T-cell (primary cell): Measurements from ENCODE around the gene GMPPA. TPM values are rescaled to one million over a fixed set of nuclear protein-coding genes. Genes with fewer than 3 reads are reported as not detected.

Experiments
- ATAC-seq, 4 experiments: fragments of 200-7000 bp in 3 of 4; fragments of 150-1000 bp in 1 of 4; cut with Tn5 transposase; replicated peaks in 1 of 4; 1 replicate in 3 of 4; 2 replicates in 1 of 4; pipeline ENCODE4 v1.10.0; 2021; ENCODE audit warnings: moderate library complexity in 3 of 4, mild to moderate bottlenecking in 2 of 4, moderate number of reproducible peaks in 1 of 4
- CTCF ChIA-PET, 2 donors: fragments of 300-600 bp; sonication (Branson Sonifier 250); formaldehyde crosslinking; loops; one replicate each; lab custom pipeline; 2022; ENCODE audit warnings: antibody characterized with exemption in 2 of 2; lab: Charles Lee
- POLR2A ChIA-PET, 2 donors: fragments of 300-600 bp; sonication (Branson Sonifier 250); formaldehyde crosslinking; loops; one replicate each; lab custom pipeline; 2022; ENCODE audit warnings: antibody characterized with exemption in 2 of 2; lab: Charles Lee
- DNase-seq, 35 experiments: peaks; one replicate each; pipeline versions ENCODE4 v3.0.0 to v3.0.0-alpha.2; 2013 to 2023
- H3K27ac ChIP-seq: one replicate; pipeline ENCODE4 v1.5.1; 2013; ENCODE audit warnings: low read length
- H3K27me3 ChIP-seq, 2 experiments: replicated peaks in 1 of 2; 1 replicate in 1 of 2; 2 replicates in 1 of 2; pipeline versions ENCODE4 v1.6.1 to v1.7.0; 2013; ENCODE audit warnings: low read length in 1 of 2, mixed read lengths in 1 of 2; ENCODE audit not compliant: control insufficient read depth in 2 of 2, insufficient read depth in 2 of 2; ENCODE audit errors: extremely low read depth in 1 of 2
- H3K36me3 ChIP-seq, 2 donors: 1 replicate in 1 of 2; 2 replicates in 1 of 2; pipeline versions ENCODE4 v1.6.1 to v1.7.0; 2013; ENCODE audit warnings: low read length in 1 of 2; ENCODE audit not compliant: control insufficient read depth in 2 of 2, insufficient read depth in 1 of 2; ENCODE audit errors: extremely low read depth in 1 of 2
- H3K4me1 ChIP-seq, 2 experiments: 1 replicate in 1 of 2; 2 replicates in 1 of 2; pipeline versions ENCODE4 v1.6.1 to v1.7.0; 2013; ENCODE audit warnings: low read length in 2 of 2, mixed read lengths in 1 of 2; ENCODE audit not compliant: insufficient read depth in 2 of 2, control insufficient read depth in 1 of 2; ENCODE audit errors: extremely low read depth in 1 of 2
- H3K4me3 ChIP-seq, 2 donors: 1 replicate in 1 of 2; 2 replicates in 1 of 2; pipeline versions ENCODE4 v1.5.1 to v1.7.0; 2013; ENCODE audit warnings: mild to moderate bottlenecking in 2 of 2, low read length in 1 of 2, moderate library complexity in 1 of 2; ENCODE audit not compliant: control insufficient read depth in 1 of 2; ENCODE audit errors: extremely low read depth in 1 of 2
- H3K9me3 ChIP-seq: 2 replicates; pipeline ENCODE4 v1.7.0; 2013
- H3K27ac Mint-ChIP-seq, 2 donors: one replicate each; pipeline ENCODE4 v1.8.0; 2020 to 2021; ENCODE audit warnings: mild to moderate bottlenecking in 2 of 2, mixed read lengths in 2 of 2
- H3K27me3 Mint-ChIP-seq, 2 donors: one replicate each; pipeline ENCODE4 v1.8.0; 2021 to 2022; ENCODE audit warnings: mixed read lengths in 2 of 2
- H3K36me3 Mint-ChIP-seq: one replicate; pipeline ENCODE4 v1.8.0; 2021; ENCODE audit warnings: mixed read lengths
- H3K4me1 Mint-ChIP-seq, 3 donors: one replicate each; pipeline ENCODE4 v1.8.0; 2020 to 2022; ENCODE audit warnings: mixed read lengths in 3 of 3, mild to moderate bottlenecking in 1 of 3
- H3K4me3 Mint-ChIP-seq, 3 donors: one replicate each; pipeline ENCODE4 v1.8.0; 2020 to 2022; ENCODE audit warnings: mild to moderate bottlenecking in 3 of 3, mixed read lengths in 3 of 3, moderate library complexity in 3 of 3
- H3K9me3 Mint-ChIP-seq, 3 donors: one replicate each; pipeline ENCODE4 v1.8.0; 2020 to 2022; ENCODE audit warnings: mixed read lengths in 3 of 3
- WGBS: methylation state at CpG from one replicate; pipeline ENCODE4 v1.1.5; 2013; ENCODE audit warnings: missing lambda C conversion rate; ENCODE audit not compliant: insufficient coverage; 5-methylcytosine and 5-hydroxymethylcytosine counted together
- total RNA-seq, 35 experiments: library from RNA in 6 of 35; stranded (reverse) in 6 of 35; fragments of 120-200 nt in 1 of 35; gene quantifications; one replicate each; pipeline versions ENCODE4 v1.2.1 to v1.2.4 and lab custom pipeline; 2013 to 2026

The GMPPA gene
- total RNA-seq, 5 donors from 2014 or later (not counting 1 experiment from before 2014, with no cell fraction given) = 20.6 to 47.7 (median 41.3) TPM

DNA sequence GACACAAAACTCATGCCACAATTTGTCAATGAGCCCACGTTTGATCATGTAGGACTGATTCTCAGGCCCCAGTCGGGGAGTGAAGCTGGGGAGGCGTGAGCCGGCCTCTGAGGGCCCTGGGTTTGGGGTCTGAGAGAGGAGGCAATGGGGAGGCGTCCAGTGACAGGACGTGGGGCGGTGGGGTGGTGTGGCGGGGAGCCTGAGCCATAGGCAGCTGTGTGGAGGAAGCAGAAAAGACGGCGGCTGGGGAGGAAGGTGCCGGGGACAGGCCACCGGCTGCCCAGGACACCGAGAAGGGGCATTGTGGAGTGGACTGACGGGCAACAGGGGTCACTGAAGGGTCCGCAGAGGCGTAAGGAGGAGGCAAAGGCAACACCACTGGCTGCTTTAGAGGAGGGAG is 37.7 kb downstream of the GMPPA start:
- ChIA-PET POLR2A (no interaction called here), CTCF (interaction anchor here in 1 of 2 donors (0.5 kb wide), 1 partner anchor 206 kb away, joined by 3 read pairs; no protein-coding TSS in a partner anchor)
- no peaks in the 10 kb centered on the region for H3K9me3 ChIP-seq
- Mint-ChIP-seq H3K27me3 (peaks cover 6 to 14% of the 10 kb centered on the region in 2 donors), H3K4me1 (peaks cover 0 to 5% (median 4%) of the 10 kb centered on the region in 3 donors), H3K27ac (no peak overlapping the region), H3K36me3 (no peaks in the 10 kb centered on the region), H3K4me3 (no peak overlapping the region), H3K9me3 (no peaks in the 10 kb centered on the region)
- DNase-seq = no peak
- H3K4me1 ChIP-seq = peaks cover 0 to 6% of the 10 kb centered on the region in 2 experiments
- no peak overlapping the region for H3K4me3 ChIP-seq
- 82% methylated on average over 13 of the region's 16 CpGs for WGBS
- H3K27me3 ChIP-seq = peaks cover 0 to 50% of the 10 kb centered on the region in 2 experiments
- no peak overlapping the region for H3K27ac ChIP-seq
- ATAC-seq = no peak
- H3K36me3 ChIP-seq = peaks cover 0 to 12% of the 10 kb centered on the region in 2 donors

DNA sequence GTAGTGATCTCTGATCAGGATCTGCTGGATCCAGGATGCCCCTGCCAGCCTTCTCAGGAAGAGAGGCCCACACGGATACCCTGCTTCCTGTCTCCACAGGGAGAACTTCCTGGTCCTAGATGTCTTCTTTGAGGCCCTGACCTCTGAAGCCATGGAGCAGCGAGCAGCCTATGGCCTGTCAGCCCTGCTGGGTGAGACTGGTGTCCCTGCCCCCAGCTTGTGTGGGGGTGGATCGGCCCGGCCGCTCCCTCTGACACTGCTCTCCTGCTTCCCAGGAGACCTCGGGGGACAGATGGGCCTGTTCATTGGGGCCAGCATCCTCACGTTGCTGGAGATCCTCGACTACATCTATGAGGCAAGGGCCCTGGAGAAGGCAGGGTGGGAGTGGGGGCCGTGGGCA is 38.3 kb downstream of the GMPPA start:
- Histone ChIP-seq H3K4me3 (no peak overlapping the region), H3K4me1 (peaks cover under 1 to 11% of the 10 kb centered on the region in 2 experiments), H3K27me3 (peaks cover 0 to 45% of the 10 kb centered on the region in 2 experiments), H3K27ac (no peak overlapping the region), H3K36me3 (peaks cover 0 to 12% of the 10 kb centered on the region in 2 donors), H3K9me3 (no peaks in the 10 kb centered on the region)
- POLR2A ChIA-PET = no interaction called here
- ATAC-seq (no peak), DNase-seq (no peak)
- WGBS = 82% methylated on average over 8 of the region's 9 CpGs
- Mint-ChIP-seq H3K4me3 (no peak overlapping the region), H3K4me1 (peaks cover 4 to 9% (median 9%) of the 10 kb centered on the region in 3 donors), H3K27ac (no peak overlapping the region), H3K9me3 (no peaks in the 10 kb centered on the region), H3K36me3 (no peaks in the 10 kb centered on the region), H3K27me3 (peaks cover 5 to 11% of the 10 kb centered on the region in 2 donors)
- CTCF ChIA-PET = interaction anchor here (0.5 to 1.0 kb wide), 2 partner anchors 135 to 206 kb away, joined by 3 to 4 read pairs; no protein-coding TSS in a partner anchor

DNA sequence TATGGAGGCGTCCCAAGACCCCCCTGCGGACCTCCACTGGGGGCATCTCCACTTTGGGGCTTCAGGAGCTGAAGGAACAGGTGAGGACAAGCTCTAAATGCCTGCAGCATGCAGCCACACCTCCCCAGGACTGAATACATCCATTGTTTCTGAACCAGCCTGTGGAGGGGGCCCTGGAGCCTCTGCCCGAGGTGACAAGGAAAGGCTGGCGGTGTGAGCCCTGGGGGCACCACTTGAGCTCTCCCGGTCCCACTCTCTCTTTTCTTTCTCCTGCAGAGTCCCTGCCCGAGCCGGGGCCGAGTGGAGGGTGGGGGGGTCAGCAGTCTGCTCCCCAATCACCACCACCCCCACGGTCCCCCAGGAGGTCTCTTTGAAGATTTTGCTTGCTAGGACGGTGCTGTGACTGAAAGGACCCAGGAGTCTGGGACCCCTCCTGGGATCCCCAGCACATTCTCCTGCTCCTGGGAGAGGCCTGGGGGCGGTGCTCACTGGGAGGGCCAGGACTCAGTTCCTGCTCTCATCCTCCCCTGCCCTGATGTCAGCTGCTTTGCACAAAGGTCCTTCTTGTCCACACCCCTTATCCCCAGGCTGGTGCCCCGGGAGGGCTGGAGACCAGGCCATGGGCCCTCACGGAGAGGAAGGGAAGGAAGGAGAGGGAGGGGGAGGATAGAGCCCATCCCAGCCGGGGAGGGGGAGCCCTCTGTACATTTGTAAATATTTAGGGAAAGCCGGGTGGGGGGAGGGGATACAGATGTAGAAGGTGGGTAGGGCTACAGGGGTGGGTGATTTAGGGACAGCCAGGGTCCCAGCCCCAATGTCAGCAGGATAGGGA is 39.2 kb downstream of the GMPPA start:
- Mint-ChIP-seq H3K9me3 (no peaks in the 10 kb centered on the region), H3K4me3 (no peak overlapping the region), H3K36me3 (no peaks in the 10 kb centered on the region), H3K27me3 (peaks cover 0 to 11% of the 10 kb centered on the region in 2 donors), H3K4me1 (peaks cover 13 to 18% (median 17%) of the 10 kb centered on the region in 3 donors), H3K27ac (no peak overlapping the region)
- ChIA-PET POLR2A (no interaction called here), CTCF (interaction anchor here (0.5 to 1.2 kb wide), 4 partner anchors 10 to 152 kb away, joined by 3 to 4 read pairs (median 4); no protein-coding TSS in a partner anchor)
- whole genome bisulfite sequencing = 79% methylated on average over 5 of the region's 15 CpGs
- Histone ChIP-seq H3K4me3 (no peak overlapping the region), H3K36me3 (peaks cover 0 to 12% of the 10 kb centered on the region in 2 donors), H3K4me1 (peaks cover 10 to 20% of the 10 kb centered on the region in 2 experiments), H3K27ac (no peak overlapping the region), H3K9me3 (no peaks in the 10 kb centered on the region), H3K27me3 (peaks cover 0 to 39% of the 10 kb centered on the region in 2 experiments)
- ATAC-seq (no peak), DNase-seq (no peak)

DNA sequence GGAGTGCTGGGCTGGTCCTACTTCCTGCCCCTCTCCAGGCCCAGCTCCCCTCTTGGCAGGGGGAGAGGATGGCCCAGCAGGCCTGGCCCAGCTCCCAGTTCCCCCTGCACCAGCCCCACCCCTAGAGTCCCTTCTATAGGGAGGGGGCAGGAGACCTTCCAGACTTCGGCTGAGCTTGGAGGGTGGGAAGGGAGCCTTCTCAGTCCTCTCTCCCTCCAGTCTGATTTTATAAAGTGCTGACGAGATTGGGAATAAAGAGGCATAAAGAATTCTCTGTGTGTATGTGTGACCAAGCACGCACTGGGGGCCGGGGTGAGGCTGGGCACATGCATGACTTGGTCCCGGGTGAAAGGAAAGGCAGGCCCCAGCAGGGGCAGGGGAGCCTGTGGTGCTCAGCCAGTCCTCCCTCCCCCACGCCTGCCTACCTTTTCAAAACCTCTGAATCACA is 39.8 kb downstream of the GMPPA start:
- Histone ChIP-seq H3K4me3 (no peak overlapping the region), H3K27me3 (peaks cover 0 to 35% of the 10 kb centered on the region in 2 experiments), H3K4me1 (peaks cover 10 to 22% of the 10 kb centered on the region in 2 experiments), H3K27ac (no peak overlapping the region), H3K9me3 (no peaks in the 10 kb centered on the region), H3K36me3 (peaks cover 0 to 12% of the 10 kb centered on the region in 2 donors)
- DNase-seq (no peak), ATAC-seq (no peak)
- no peaks in the 10 kb centered on the region for H3K9me3 Mint-ChIP-seq
- no peak overlapping the region for H3K4me3 Mint-ChIP-seq
- ChIA-PET POLR2A (no interaction called here), CTCF (interaction anchor here (0.6 to 1.2 kb wide), 4 partner anchors 9 to 151 kb away, joined by 3 to 4 read pairs (median 3); no protein-coding TSS in a partner anchor)
- peaks cover 14 to 18% (median 17%) of the 10 kb centered on the region in 3 donors for H3K4me1 Mint-ChIP-seq
- H3K27me3 Mint-ChIP-seq = peaks cover 0 to 7% of the 10 kb centered on the region in 2 donors
- no peak overlapping the region for H3K27ac Mint-ChIP-seq
- WGBS = 100% methylated on average over 1 of the region's 6 CpGs
- H3K36me3 Mint-ChIP-seq = no peaks in the 10 kb centered on the region

DNA sequence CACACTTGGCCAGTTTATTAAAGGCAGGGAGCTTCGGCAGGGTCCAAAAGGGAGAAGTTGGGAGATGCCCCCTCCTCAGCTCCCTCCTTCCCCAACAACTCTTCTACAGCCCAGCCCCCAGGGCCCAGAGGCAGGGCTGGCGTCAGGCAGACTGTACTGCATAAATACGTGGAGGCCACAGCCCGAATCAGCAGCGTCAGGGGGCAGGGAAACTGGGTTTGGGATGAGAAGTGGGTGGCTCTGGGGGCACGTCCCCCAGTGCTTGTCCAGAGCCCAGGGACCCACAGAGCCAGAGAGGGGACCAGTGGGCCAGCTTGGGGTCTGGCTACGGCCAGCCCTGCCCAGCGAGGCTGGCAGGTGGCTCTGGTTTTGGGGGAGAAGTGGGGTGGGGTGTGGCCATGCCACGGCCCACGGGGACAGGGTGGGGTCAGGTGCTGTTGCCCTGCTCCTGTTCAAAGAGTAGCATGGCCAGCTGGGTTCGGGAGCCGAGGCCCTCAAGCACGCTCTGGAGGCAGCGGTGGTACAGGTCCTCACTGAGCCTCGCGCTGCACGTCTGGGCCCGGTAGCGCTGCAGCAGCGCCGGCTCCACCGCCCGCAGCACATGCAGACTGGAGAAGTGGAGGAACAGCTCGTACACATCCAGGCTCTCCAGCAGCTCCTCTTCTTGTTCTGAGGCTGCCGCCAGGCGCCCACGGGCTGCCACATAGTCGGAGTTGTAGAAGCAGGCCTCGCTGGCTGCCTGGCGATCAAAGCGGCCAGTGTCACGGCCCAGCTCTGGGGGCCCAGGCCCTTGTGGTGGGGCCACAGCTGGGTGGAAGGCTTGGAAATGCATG is 40.5 kb downstream of the GMPPA start:
- POLR2A ChIA-PET = no interaction called here

More for the DNA sequence above, 40.5 kb downstream of the GMPPA start:
- Mint-ChIP-seq H3K9me3 (no peaks in the 10 kb centered on the region), H3K27me3 (peaks cover 0 to 3% of the 10 kb centered on the region in 2 donors), H3K36me3 (no peaks in the 10 kb centered on the region), H3K27ac (no peak overlapping the region), H3K4me3 (no peak overlapping the region), H3K4me1 (peaks cover 15 to 19% (median 19%) of the 10 kb centered on the region in 3 donors)
- WGBS = 91% methylated on average over 26 of the region's 32 CpGs
- H3K27ac ChIP-seq = no peak overlapping the region
- no peak overlapping the region for H3K4me3 ChIP-seq
- H3K36me3 ChIP-seq = peaks cover 0 to 12% of the 10 kb centered on the region in 2 donors
- ATAC-seq (no peak), DNase-seq (no peak)
- peaks cover 10 to 28% of the 10 kb centered on the region in 2 experiments for H3K4me1 ChIP-seq
- peaks cover 0 to 34% of the 10 kb centered on the region in 2 experiments for H3K27me3 ChIP-seq
- CTCF ChIA-PET = interaction anchor here (0.6 to 1.0 kb wide), 4 partner anchors 9 to 65 kb away, joined by 3 to 4 read pairs (median 3); no protein-coding TSS in a partner anchor
- no peaks in the 10 kb centered on the region for H3K9me3 ChIP-seq
